Cardiac septum (tissue), 1 donor: Measurements from ENCODE around the gene LRRC42. TPM values are rescaled to one million over a fixed set of nuclear protein-coding genes. Genes with fewer than 3 reads are reported as not detected.

Source experiments
- DNase-seq: peaks from one replicate; pipeline ENCODE4 v3.0.0-alpha.2; 2020; ENCODE audit warnings: low spot score
- intact Hi-C: fragments of 100-400 bp; cut with DNase I; formaldehyde crosslinking; loops from one replicate; pipeline ENCODE4 v1.14.0; 2022
- total RNA-seq: library from RNA; stranded (reverse); fragmentation: NEBNext Ultra II Directional; extraction: Animal tissue kit (Norgen Biotek cat#: 25700); gene quantifications from one replicate; pipeline ENCODE4 v1.2.1, GENCODE V29; 2021
- donor health status: DM: no; HTN: no; CAD: no.

LRRC42 gene
- total RNA-seq, 1 donor from 2014 or later: 19.1 TPM

DNA sequence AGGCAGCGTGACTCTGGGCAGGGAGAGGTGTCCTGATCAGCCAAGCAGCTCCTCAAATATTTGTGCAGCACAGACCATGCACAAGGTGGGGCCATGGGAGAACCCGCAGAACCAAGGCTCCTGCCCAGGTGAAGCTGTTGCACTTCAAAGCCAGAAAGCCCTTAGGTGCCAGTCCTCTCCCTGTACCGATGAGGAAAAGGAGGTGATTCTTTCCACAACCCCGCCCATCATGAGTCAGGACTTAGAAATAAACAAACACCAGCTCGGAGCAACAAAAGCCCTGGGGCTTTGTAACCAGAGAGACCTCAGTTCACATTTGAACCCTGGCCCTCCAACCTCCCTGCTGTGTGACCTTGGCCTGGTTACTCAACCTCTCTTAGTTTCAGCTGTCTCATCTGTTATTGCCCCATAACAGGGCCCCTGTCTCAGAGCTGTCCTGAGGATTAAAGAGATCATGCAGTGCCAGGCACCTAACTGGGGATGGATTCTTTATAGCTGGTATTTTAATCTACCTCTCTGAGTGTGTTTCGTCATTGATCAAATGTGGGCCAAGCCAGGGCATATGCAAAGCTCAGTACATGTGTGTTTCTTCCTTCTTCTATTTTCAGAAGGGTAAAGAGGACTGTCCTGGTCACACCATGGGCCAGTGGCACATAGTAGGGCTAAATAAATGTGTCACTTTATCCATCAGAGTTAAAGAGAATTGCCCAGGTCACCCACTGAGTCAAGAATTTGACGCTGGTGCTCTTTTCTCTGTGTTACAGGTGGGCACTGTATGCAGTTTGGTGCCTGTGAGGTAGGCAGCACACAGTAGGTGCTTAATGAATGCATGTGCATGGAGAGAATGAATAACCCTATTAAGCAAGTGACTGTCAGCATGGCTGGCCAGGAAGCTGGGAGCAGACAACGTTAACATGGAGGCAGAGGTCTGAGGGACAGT is 70.5 kb downstream of the LRRC42 start:
- intact Hi-C loops: no loop called here
- no peak for DNase-seq

Other genes with a start within 250 kb of the LRRC42 start
- 0.30 TPM for gene GLIS1, start 207.2 kb upstream of the LRRC42 start, total RNA-seq
- 6.0 TPM for gene NDC1, start 108.1 kb upstream of the LRRC42 start, total RNA-seq
- 13.4 TPM for gene YIPF1, start 56.6 kb upstream of the LRRC42 start, total RNA-seq
- not detected for gene DIO1, start 52.2 kb upstream of the LRRC42 start, total RNA-seq
- 11.1 TPM for gene IFT25, start 651 bp upstream of the LRRC42 start, total RNA-seq
- gene LDLRAD1, start 71.8 kb downstream of the LRRC42 start, total RNA-seq: not detected
- 289 TPM for gene TMEM59, start 106.9 kb downstream of the LRRC42 start, total RNA-seq
- 4.1 TPM for gene TCEANC2, start 107.3 kb downstream of the LRRC42 start, total RNA-seq
- not detected for gene CDCP2, start 206.7 kb downstream of the LRRC42 start, total RNA-seq